ENCODE measurements around the gene DCUN1D3.
"Not testable (repeated sequence)": the region's sequence is repeated elsewhere in the genome, so short reads cannot be mapped to it uniquely, and the experiment has no call there.

DCUN1D3 gene

GRCh38 chr16:20862162-20862960, 37.8 kb downstream of the DCUN1D3 start:
- DNase-seq (ENCODE audit: low spot score): no peak

DNA sequence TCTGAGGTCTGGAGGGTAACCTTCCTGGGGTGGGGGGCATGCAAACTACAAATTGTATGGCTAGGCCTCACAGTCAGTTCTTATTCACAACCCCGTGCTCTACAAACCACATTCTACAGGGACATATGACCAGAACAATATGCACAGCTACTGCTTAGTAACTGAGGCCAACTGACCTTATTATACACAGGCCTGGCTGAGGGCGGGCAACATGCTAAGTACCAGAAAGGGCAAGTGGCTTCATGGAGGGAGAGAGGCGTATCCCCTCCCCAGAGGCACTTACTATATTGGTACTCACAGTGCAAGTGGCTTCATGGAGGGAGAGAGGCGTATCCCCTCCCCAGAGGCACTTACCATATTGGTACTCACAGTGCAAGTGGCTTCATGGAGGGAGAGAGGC, 39.2 kb downstream of the DCUN1D3 start:
- not testable (repeated sequence) for DNase-seq (ENCODE audit: low spot score)

DNA sequence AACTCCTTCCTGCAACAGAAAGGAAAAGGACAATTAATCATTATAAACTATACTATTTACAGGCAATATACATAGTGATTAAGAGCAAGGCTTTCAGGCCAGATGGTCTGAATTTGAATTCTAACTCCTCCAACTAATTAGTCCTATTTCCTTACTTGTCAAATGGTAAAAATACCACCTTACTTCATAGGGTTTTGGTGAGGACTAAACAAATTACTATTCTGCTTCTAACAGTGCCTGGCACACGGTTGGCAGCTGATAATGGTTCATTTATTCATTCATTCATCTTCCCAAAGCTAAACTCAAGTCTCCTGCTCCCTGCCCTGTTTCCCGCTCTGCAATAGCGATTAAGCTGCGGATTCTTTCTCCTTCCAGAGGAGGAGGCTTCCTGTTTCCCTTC, 39.8 kb downstream of the DCUN1D3 start:
- no peak for DNase-seq (ENCODE audit: low spot score)

- DNase-seq (ENCODE audit: low spot score): no peak
Observed at GRCh38 chr16:20859699-20860098, 40.5 kb downstream of the DCUN1D3 start.

DNA sequence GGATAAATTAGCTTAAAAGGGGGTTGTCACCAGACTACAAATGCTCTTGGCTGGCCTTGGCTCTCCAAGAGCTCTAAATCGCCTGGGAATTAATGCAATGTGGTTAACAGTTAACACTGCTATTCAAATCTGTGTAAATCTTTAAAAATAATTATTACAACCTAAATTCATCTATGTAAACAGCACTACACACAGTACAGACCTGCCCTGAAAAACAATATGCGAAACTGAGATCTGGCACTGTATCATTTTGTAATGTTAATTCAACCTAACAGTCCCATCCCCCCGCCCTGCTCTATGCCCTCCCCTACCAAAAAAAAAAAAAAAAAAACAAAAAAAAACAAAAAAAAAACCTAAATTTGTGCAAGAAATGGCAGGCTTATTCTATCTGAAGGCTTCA, 40.9 kb downstream of the DCUN1D3 start:
- no peak for DNase-seq (ENCODE audit: low spot score)

GRCh38 chr16:20857281-20857680, 42.9 kb downstream of the DCUN1D3 start:
- DNase-seq (ENCODE audit: low spot score): no peak

DNA sequence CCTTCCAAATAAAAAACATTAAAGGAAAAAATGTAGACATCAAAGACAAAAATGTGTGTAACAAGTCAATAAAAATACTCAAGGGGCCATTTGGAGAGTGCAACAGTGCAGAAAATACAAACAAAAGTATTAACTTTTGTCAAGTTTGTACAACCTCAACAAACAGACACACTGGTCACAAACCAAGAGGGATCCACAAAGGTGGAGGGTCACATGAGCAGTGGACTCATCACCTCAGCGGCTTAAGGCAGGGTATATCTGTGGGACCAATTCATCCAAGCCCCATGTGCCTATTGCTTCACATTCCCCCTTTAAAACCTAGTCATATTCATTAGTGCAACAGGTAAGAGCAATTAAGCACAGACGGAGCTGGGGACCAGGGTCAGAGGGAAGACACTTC, 45.2 kb downstream of the DCUN1D3 start:
- DNase-seq (ENCODE audit: low spot score): no peak

DNA sequence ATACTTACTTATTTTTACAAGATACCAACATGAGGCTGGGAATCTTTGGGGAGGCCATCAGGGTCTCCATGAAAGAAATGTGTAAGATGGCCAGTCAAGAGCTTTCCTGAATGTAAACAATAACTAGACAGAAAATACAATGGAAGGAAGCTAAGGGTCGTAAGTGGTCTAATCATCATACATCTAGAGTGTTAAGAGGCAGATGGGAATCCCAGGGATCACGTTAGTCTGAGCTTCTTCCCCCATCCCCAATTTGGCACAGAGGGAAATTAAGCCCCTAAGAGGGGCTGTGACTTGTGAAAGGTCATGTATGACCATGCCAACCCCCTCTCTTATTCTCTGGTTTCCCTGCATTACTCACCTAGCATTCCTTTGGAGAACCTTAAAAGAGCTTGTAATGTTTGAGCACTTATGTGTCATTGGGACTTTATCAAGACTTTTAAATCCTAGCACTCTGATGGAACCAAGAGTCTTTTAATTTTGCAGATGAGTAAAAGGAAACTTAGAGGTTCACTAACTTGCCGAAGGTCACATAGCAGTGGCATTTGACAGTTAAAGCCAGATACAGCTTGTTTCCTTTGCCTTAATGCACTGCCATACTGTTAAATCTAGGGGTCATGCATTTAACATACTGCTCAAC, 46.1 kb downstream of the DCUN1D3 start:
- DNase-seq (ENCODE audit: low spot score): no peak

- no peak for DNase-seq (ENCODE audit: low spot score)
Observed at GRCh38 chr16:20853143-20853542, 47.0 kb downstream of the DCUN1D3 start.

DNA sequence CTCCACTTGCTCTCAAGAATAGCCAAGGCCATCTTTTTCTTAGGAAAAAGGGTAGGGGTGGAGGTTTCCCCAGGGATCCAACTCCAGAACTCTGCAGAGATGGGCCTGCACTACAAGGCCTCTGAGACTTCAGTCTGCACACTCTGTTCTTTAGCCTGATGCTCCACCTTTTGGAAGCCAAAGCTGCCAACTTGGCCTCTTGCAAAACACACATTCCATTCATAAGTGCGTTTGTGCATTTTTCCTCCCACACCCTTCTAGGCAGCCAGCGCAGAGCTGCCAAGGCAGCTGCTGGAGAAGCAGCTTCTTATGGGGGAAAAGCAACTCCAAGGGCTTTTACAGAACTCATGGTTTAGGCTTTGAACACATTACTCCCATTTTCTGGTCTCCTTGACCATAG, 48.6 kb downstream of the DCUN1D3 start:
- DNase-seq (ENCODE audit: low spot score): peak; percentile 79

DNA sequence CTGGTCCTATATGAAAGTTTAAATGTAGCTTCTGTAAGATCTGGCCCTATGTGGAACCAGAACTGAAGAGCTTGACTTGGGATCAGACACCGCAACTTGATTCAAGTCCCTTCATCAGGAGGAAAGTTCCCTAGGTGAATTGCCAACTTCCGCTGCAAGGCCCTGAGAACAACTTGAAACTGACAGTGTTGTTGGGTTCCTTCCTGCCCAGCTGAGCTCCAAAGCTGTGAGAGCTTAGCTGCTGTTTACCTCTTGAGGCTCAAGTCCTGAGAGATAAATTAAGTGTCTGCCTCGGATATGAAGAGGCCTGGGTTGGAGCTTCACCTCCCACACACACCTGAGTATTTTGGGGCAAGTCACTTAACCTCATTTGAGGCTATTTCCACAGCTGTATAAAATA, 49.2 kb downstream of the DCUN1D3 start:
- DNase-seq (ENCODE audit: low spot score): no peak

- peak; percentile 54 for DNase-seq (ENCODE audit: low spot score)
Observed at GRCh38 chr16:20849589-20850390, 50.4 kb downstream of the DCUN1D3 start.

GRCh38 chr16:20847550-20847949, 52.6 kb downstream of the DCUN1D3 start:
- no peak for DNase-seq (ENCODE audit: low spot score)

DNA sequence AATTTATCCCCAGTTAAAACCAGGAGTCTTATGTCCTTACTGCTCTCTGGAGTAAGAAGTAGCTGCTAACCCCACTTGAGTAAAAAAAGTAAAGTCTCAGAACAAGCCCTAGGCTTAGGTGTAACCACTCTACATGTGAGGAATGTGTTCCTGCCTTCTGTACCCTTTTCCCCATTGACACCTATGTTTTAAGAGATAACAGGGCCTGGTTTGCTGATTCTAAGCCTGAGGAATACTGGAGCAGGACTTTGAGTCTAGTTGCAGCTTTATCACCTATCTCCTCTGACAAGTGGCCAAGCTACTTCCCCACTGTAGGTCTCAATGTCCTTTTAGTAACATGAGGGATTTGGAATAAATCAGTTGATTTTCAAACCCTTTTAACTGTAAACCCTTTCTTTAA, 53.6 kb downstream of the DCUN1D3 start:
- no peak for DNase-seq (ENCODE audit: low spot score)

- DNase-seq (ENCODE audit: low spot score): no peak
Observed at GRCh38 chr16:20846030-20846429, 54.1 kb downstream of the DCUN1D3 start.

- DNase-seq (ENCODE audit: low spot score): no peak
Observed at GRCh38 chr16:20844588-20844987, 55.6 kb downstream of the DCUN1D3 start.

DNA sequence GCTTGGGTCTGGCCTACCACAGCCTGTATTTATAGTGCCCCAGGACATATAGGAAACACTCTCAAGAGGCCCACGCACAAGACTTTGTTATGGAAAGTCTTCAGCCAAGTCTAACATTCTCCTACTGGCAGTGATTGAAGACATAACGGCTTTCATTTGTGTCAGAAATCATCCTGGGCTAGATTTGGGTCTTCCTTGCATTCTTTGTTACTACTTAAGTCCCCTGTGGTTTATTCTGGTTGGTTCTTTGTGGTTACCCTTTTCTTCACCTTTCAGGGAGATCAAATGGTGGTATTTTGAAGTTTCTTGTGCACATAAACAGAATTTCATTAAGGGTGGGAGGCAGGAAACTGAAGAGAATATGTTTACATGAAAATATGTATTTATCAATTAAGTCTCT, 56.1 kb downstream of the DCUN1D3 start:
- no peak for DNase-seq (ENCODE audit: low spot score)

- no peak for DNase-seq (ENCODE audit: low spot score)
Observed at GRCh38 chr16:20839504-20839903, 60.7 kb downstream of the DCUN1D3 start.

GRCh38 chr16:20838240-20838639, 61.9 kb downstream of the DCUN1D3 start:
- DNase-seq (ENCODE audit: low spot score): no peak

DNA sequence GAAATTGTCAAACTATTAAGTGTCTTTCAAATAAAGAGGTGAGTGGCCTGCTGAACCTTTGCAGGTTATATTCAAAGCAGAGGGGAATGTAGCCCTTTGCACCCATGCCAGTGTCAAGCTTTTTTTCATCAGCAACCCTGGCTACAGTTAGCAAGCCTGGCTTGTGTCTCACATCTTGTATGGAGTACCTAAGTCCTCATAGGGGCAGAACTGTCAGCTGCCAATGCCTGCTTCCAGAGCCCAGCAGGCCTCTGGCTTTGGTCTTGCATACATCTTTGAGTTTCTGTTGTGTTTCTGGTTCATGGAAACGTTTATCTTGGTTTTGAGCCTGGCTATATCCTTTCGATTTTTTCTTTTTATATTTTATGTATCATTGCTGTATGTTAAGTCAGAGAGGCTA, 67.1 kb downstream of the DCUN1D3 start:
- no peak for DNase-seq (ENCODE audit: low spot score)

DNA sequence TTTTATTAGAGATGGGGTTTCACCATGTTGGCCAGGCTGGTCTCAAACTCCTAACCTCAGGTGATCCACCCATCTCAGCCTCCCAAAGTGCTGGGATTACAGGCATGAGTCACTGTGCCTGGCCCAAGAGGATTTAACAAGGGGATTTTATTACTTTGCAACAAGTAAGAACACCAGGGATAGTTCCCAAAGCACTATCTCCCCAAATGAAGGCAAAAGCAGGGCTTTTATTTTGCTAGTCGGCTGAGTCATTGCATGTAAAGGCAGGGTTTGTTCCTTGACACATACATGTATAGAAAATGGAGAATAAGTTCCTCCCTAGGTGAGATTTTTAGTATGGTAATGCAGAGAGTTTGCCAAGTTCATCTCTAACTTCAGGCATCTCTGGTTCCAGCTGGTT, 69.8 kb downstream of the DCUN1D3 start:
- DNase-seq (ENCODE audit: low spot score): no peak

- DNase-seq (ENCODE audit: low spot score): no peak
Observed at GRCh38 chr16:20829536-20829935, 70.6 kb downstream of the DCUN1D3 start.

- no peak for DNase-seq (ENCODE audit: low spot score)
Observed at GRCh38 chr16:20826039-20826566, 74.1 kb downstream of the DCUN1D3 start.
